ENCODE measurements around the gene FAT2.

The FAT2 gene

DNA sequence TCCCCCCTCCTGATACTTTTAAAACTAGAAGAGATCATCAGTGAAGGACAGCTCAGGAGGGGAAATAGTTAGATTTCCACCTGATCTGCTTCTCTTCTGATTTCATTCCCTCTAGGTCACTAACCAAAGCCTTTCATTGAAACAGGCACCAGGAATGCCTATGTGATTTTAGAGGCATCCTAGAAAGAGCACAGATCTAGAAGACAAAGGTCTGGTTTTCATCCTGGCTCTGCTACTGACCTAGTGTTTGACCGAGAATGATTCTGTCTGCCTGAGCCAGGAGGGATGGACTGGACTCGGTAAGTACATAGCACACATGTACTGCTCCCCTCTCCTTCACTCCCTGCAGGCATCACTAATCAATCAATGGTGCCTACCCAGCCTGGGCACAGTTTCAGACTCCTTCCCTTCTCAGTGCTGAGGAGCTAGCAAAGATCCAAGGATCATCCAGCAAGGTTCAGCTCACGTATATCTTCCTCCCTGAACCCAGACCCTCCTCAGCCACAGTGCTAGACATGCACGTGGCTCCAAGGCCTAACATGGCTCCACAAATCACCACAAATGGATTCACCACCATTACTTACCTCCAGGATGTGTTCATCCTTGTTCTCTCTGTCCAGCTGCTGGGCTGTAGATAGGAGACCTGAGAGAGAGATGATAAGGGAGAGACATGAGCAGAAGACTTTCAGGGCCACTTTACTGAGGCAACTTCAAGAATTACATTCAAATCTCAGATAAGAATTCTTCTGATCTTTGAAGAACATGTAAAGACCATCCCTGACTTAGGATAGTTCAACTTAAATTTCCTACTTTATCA, 35.2 kb downstream of the FAT2 start:
- no peak for DNase-seq (ENCODE audit: low read depth)

- DNase-seq (ENCODE audit: low read depth), result no peak
Observed at GRCh38 chr5:151553695-151554094, 37.4 kb downstream of the FAT2 start.

- no peak for DNase-seq (ENCODE audit: low read depth)
Observed at GRCh38 chr5:151553130-151553670, 37.9 kb downstream of the FAT2 start.

GRCh38 chr5:151551985-151552384, 39.1 kb downstream of the FAT2 start:
- no peak for DNase-seq (ENCODE audit: low read depth)

- DNase-seq (ENCODE audit: low read depth), result no peak
Observed at GRCh38 chr5:151550146-151550545, 41.0 kb downstream of the FAT2 start.

- DNase-seq (ENCODE audit: low read depth), result no peak
Observed at GRCh38 chr5:151549713-151550112, 41.4 kb downstream of the FAT2 start.

DNA sequence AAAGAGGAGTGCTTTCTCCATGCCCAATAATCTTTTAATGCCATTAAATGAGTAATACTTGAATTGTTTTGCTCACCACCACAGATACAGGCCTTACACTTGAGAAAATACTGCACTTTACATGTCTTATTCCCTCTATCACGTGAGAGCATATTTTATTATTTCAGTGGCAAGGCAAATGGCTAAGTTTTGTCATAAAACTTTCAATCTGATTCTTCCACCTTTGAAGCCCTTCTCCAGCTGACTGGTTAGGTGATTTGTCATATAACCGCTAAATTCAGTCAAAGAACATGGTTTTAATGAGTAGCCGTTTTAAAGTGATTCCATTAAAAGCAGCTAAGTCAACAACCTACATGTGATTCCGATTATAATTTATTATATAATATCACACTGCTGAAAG, 43.8 kb downstream of the FAT2 start:
- DNase-seq (ENCODE audit: low read depth), result no peak

DNA sequence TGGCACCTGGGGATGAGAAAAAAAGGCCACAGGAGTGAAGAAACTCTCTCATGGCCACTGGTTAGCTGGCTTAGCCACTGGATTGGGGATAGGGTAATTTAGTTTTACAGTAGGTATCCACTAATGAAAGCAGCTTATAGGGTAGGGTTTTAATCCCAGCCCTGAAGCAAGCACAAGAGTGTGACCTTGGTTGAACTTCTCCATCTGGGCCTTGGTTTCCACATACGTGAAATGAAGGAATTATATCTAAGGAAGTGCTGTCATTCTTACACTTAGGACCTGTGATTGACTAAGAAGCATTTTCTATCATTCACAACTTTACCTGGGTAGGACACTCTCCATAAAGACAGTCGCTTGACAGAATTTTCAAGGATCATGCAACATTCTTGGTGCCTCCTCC, 49.6 kb downstream of the FAT2 start:
- DNase-seq (ENCODE audit: low read depth), result no peak
